ENCODE data around the gene CNKSR1.

DNA sequence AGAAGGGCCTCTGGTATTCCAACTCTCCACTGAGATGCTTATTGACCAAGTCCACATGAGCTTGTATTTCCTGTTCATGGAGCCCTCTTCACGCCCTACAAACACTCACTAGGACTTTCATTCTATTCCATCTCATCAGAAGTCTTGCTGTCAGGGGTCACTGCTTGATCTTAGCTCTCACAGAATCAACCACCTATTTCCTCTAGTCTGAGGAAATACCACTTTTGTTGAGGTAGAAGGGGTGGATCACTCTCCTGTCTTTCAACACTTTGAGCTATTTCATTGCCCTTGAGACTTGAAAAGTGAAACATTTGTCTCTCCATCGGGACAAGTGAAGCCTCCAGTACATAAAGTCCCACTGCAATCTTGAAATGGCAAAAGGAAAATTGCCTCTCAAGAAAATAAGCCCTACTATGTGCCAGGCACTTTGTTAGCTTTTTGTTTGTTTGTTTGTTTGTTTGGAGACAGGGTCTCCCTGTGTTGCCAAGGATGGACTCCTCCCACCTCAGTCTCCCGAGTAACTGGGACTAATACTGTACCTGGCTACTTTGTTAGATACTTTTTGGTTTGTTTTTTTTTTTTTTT is 38.2 kb upstream of the CNKSR1 start:
- TF ChIP-seq, protein P1, sequence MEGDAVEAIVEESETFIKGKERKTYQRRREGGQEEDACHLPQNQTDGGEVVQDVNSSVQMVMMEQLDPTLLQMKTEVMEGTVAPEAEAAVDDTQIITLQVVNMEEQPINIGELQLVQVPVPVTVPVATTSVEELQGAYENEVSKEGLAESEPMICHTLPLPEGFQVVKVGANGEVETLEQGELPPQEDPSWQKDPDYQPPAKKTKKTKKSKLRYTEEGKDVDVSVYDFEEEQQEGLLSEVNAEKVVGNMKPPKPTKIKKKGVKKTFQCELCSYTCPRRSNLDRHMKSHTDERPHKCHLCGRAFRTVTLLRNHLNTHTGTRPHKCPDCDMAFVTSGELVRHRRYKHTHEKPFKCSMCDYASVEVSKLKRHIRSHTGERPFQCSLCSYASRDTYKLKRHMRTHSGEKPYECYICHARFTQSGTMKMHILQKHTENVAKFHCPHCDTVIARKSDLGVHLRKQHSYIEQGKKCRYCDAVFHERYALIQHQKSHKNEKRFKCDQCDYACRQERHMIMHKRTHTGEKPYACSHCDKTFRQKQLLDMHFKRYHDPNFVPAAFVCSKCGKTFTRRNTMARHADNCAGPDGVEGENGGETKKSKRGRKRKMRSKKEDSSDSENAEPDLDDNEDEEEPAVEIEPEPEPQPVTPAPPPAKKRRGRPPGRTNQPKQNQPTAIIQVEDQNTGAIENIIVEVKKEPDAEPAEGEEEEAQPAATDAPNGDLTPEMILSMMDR (IDR thresholded peaks at IDR 0.05): no peak
- no peak for TF ChIP-seq POLR2A (IDR thresholded peaks at IDR 0.05)

Measured in uterus (tissue), 2 donors.